NCI-H1694 (cell line): ENCODE measurements around the gene CFAP107.
"Not testable (repeated sequence)": the region's sequence is repeated elsewhere in the genome, so short reads cannot be mapped to it uniquely, and the experiment has no call there.

ENCODE experiments used
- DNase-seq: peaks from one replicate; lab custom pipeline; 2025; lab: John Stamatoyannopoulos, UW

Gene CFAP107

DNA sequence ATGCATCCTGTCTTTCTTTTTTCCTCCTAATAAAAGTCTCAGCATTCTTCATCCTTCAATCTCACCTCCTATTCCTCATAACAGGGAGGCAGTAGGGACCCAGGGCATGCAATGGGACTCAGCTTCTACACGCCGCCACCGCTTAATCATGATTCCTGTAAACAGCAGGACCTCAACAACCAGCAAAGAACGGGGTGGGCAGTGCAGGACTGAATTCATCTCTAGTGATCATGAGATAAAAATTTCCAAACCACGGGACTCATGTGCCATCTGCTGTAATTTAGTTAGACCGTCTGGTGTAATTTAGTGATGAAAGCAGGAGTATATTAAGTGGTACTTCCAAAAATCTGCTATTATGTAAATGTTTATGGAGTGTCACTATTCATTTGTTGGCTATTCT lies 32.9 kb downstream of the CFAP107 start:
- DNase-seq: no peak

DNA sequence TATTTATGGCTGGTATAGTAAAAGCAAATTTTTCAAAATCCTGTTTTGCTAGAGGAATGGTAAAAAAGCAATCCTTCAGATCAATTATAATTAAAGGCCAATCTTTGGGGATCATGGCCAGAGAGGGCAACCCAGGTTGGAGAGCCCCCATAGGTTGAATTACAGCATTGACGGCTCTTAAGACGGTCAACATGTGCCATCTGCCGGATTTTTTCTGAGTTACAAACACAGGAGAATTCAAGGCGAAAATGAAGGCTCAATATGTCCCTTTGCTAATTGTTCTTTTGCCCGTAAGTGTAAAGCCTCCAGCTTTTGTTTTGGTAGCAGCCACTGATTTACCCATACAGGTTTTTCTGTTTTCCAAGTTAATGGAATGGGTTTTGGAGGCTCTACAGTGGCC lies 35.5 kb downstream of the CFAP107 start:
- not testable (repeated sequence) for DNase-seq

- peak; percentile 4 for DNase-seq
Observed at GRCh38 chr1:12783783-12784182, 37.8 kb downstream of the CFAP107 start.

DNA sequence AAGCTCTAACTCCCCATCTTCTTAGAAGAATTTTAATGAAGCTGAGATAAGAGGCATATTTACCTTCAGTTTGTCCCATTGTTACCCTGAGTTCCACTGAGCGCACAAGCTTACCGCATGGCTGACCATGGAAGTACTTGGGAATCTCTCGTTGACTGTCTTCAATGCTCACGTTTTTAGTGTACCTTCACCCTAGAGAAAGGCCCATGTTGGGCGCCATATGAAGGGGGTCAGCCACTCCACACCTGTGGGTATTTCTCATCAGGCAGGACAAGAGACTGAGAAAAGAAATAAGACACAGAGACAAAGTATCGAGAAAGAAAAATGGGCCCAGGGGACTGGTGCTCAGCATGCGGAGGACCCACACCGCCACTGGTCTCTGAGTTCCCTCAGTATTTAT lies 38.7 kb downstream of the CFAP107 start:
- not testable (repeated sequence) for DNase-seq

DNA sequence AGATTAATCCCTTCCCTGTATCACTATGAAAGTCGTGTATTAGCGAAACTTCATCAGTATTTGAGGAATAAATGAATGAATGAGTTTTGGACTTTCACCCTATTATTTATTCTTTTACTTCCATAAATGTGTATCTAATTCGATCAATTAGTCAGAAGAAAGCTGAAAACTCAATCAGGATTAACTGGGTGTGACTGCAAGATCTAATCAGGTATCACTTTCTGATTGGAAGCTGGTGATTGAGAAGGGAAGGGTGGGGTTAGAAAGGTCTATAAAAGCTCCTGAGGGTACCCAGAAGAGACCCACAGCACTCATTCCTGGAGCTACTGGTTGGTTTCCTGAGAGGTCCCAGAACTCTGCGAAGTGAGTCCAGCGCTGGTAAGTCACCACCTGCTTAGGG lies 45.1 kb downstream of the CFAP107 start, which contains the start of gene PRAMEF1:
Gene PRAMEF1 (plus strand): TSS at position 301 of the 400 bp plus-strand sequence. CDS start 1,831 bp downstream, outside the sequence.
- DNase-seq: not testable (repeated sequence)

DNA sequence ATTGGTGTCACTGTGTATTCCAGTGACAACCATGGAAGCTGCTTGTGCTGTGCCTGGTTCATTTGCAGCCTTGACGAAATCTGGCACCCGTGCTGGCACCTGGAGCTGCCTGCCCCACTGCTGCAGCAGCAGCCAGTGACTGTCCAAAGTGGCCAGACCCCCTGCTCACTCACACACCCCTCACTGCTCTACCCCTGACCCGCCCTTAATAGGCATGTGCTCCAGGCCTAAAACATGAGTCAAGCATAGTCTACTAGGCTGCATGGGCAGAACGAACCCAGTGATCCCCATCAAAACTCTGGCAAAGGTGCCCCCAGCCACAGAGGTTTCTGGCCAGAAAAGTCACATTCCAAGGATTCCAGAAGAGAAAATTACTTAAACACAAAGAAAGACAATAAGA lies 52.9 kb downstream of the CFAP107 start:
- no peak for DNase-seq

DNA sequence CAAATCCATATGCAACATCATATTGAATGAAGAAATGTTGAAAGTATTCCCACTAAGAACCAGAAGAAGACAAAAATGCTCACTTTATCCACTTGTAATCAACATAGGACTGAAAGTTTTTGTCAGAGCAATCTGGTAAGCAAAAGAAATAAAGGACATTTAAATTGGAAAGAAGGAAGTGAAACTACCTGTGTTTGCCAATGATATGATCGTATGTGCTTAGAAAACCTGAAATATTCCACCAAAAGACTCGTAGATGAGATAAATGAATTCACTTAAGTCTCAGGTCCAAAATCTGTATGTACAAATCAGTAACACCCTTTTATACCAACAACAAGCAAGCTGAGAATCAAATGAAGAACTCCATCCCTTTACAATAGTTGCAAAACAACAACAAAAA lies 53.7 kb downstream of the CFAP107 start:
- DNase-seq: no peak

- DNase-seq: no peak
Observed at GRCh38 chr1:12809933-12810332, 63.9 kb downstream of the CFAP107 start.

- no peak for DNase-seq
Observed at GRCh38 chr1:12810691-12811408, 64.8 kb downstream of the CFAP107 start.

- no peak for DNase-seq
Observed at GRCh38 chr1:12811409-12811784, 65.4 kb downstream of the CFAP107 start.
